GM12878 (cell line): ENCODE results near the gene AK4. TPM values are rescaled to one million over a fixed set of nuclear protein-coding genes. Genes with fewer than 3 reads are reported as not detected.

Experiments used
- ATAC-seq: fragments of 200-7000 bp; cut with Tn5 transposase; 3 replicates; pipeline ENCODE4 v1.9.1; 2020; ENCODE audit warnings: mild to moderate bottlenecking, moderate library complexity
- BruUV-seq: library from RNA; stranded (reverse); fragments of 400-500 nt; replicated peaks from 2 replicates; lab custom pipeline; 2021; lab: Mats Ljungman, UMichigan
- CTCF ChIA-PET: fragments of 300-600 bp; sonication (Branson Sonifier 250); formaldehyde crosslinking; extraction: SDS; loops from one replicate; lab custom pipeline; 2021; ENCODE audit warnings: inconsistent platforms; lab: Yijun Ruan, JAX
- POLR2A ChIA-PET: fragments of 350-600 bp; formaldehyde crosslinking; extraction: SDS; loops from one replicate; lab custom pipeline; 2021; ENCODE audit warnings: inconsistent platforms; lab: Charles Lee
- RAD21 ChIA-PET: fragments of 300-600 bp; sonication (Branson Sonifier 250); formaldehyde crosslinking; loops from one replicate; lab custom pipeline; 2023; ENCODE audit warnings: antibody characterized with exemption; ENCODE audit not compliant: unreplicated experiment; lab: Charles Lee
- SMC1A ChIA-PET: fragments of 300-600 bp; sonication (Branson Sonifier 250); formaldehyde crosslinking; loops from one replicate; lab custom pipeline; 2023; ENCODE audit not compliant: unreplicated experiment, uncharacterized antibody; lab: Charles Lee
- DNase-seq: peaks from one replicate; pipeline ENCODE4 v3.0.0-alpha.2; 2011; ENCODE audit warnings: low read depth, low spot score
- FAIRE-seq: peaks from 3 replicates; lab custom pipeline; 2011; peaks lifted over from hg19 to GRCh38; lab: Jason Lieb, UNC
- H2AFZ ChIP-seq: 2 replicates; pipeline ENCODE4 v1.6.0; 2011; ENCODE audit warnings: low read depth, low read length, control low read depth; ENCODE audit not compliant: control insufficient read depth
- H3K27ac ChIP-seq: 2 replicates; pipeline ENCODE4 v1.5.1; 2011; ENCODE audit warnings: control low read depth; ENCODE audit not compliant: control insufficient read depth, insufficient read depth
- H3K27me3 ChIP-seq, 2 experiments: replicated peaks in 1 of 2; 2 replicates each; pipeline versions ENCODE4 v1.6.0 to v1.6.1; 2011; ENCODE audit warnings: low read length in 1 of 2; ENCODE audit not compliant: control insufficient read depth in 2 of 2, insufficient read depth in 2 of 2
- H3K36me3 ChIP-seq, 2 experiments: 2 replicates each; pipeline ENCODE4 v1.5.1; 2011; ENCODE audit warnings: low read length in 1 of 2; ENCODE audit not compliant: control insufficient read depth in 2 of 2, insufficient read depth in 2 of 2
- H3K4me1 ChIP-seq: 2 replicates; pipeline ENCODE4 v1.6.1; 2011; ENCODE audit warnings: mild to moderate bottlenecking, low read length, moderate library complexity, mixed read lengths; ENCODE audit not compliant: control insufficient read depth, insufficient read depth
- H3K4me2 ChIP-seq: 2 replicates; pipeline ENCODE4 v1.6.0; 2011; ENCODE audit warnings: control low read depth; ENCODE audit not compliant: control insufficient read depth, insufficient read depth
- H3K4me3 ChIP-seq: fragments of 200-600 bp; sonication (generic); 2 replicates; pipeline ENCODE4 v1.5.1; 2016
- H3K79me2 ChIP-seq: 2 replicates; pipeline ENCODE4 v1.6.0; 2011; ENCODE audit warnings: low read length; ENCODE audit not compliant: control insufficient read depth, insufficient read depth
- H3K9ac ChIP-seq: 2 replicates; pipeline ENCODE4 v1.8.0; 2011; ENCODE audit warnings: low read length, control low read depth, mixed read lengths; ENCODE audit not compliant: control insufficient read depth, insufficient read depth
- H3K9me3 ChIP-seq: replicated peaks from 3 replicates; pipeline ENCODE4 v1.5.1; 2011; ENCODE audit warnings: mild to moderate bottlenecking, low read length; ENCODE audit not compliant: control insufficient read depth, insufficient read depth
- H4K20me1 ChIP-seq: 2 replicates; pipeline ENCODE4 v1.6.0; 2011; ENCODE audit not compliant: control insufficient read depth, insufficient read depth
- CHD4 ChIP-seq: fragments of 200-600 bp; sonication (generic); IDR thresholded peaks from 2 replicates; pipeline ENCODE4 v1.6.1; 2016; ENCODE audit warnings: mild to moderate bottlenecking
- FOXK2 ChIP-seq: fragments of 450-650 bp; IDR thresholded peaks from 2 replicates; pipeline ENCODE4 v1.6.1; 2017; ENCODE audit warnings: mild to moderate bottlenecking, moderate library complexity
- HDAC2 ChIP-seq: fragments of 200-600 bp; sonication (generic); IDR thresholded peaks from 2 replicates; pipeline ENCODE4 v1.6.1; 2017
- NFXL1 ChIP-seq: fragments of 450-650 bp; IDR thresholded peaks from 2 replicates; pipeline ENCODE4 v1.6.1; 2017; ENCODE audit warnings: antibody characterized with exemption, mild to moderate bottlenecking, borderline replicate concordance
- RELA ChIP-seq: fragments of 450-650 bp; IDR thresholded peaks from 2 replicates; pipeline ENCODE4 v1.8.0; 2014; ENCODE audit warnings: borderline replicate concordance; ENCODE audit not compliant: partially characterized antibody
- SMAD1 ChIP-seq: fragments of 450-650 bp; IDR thresholded peaks from 2 replicates; pipeline ENCODE4 v1.6.1; 2018; ENCODE audit warnings: mild to moderate bottlenecking, low read depth; ENCODE audit not compliant: partially characterized antibody
- SPI1 ChIP-seq: IDR thresholded peaks from 2 replicates; pipeline ENCODE4 v1.6.1; 2011; ENCODE audit warnings: low read depth, mild to moderate bottlenecking, low read length, moderate library complexity, borderline replicate concordance; ENCODE audit not compliant: insufficient read depth
- YBX1 ChIP-seq: fragments of 450-650 bp; IDR thresholded peaks from 2 replicates; pipeline ENCODE4 v1.6.1; 2016; ENCODE audit warnings: antibody characterized with exemption
- ZSCAN29 ChIP-seq: fragments of 450-650 bp; IDR thresholded peaks from 2 replicates; pipeline ENCODE4 v1.6.1; 2017; ENCODE audit warnings: mild to moderate bottlenecking, moderate library complexity
- WGBS: methylation state at CpG from one replicate; pipeline ENCODE4 v1.1.6; 2016; ENCODE audit warnings: low lambda C conversion rate; ENCODE audit not compliant: insufficient replicate concordance, insufficient coverage; ENCODE audit errors: missing lambda C conversion rate; 5-methylcytosine and 5-hydroxymethylcytosine counted together
- in situ Hi-C: fragments of 300-500 bp; cut with MboI; formaldehyde crosslinking; loops from 9 replicates; pipeline ENCODE4 v1.14.3; 2018; ENCODE audit warnings: mixed read lengths
- intact Hi-C: fragments of 100-400 bp; cut with micrococcal nuclease; formaldehyde crosslinking; loops from one replicate; pipeline ENCODE4 v1.14.2; 2022; ENCODE audit not compliant: unreplicated experiment
- polyA plus RNA-seq, 11 experiments: library from polyadenylated mRNA; depleted of rRNA in 4 of 11; unstranded in 6 of 11; stranded (reverse) in 5 of 11; fragments of >200 nt; fragmentation: Nextera tagmentation in 4 of 11; fragmentation: Illumina TruSeq in 1 of 11; extraction: Ambion mirVana in 4 of 11; extraction: Trizol in 1 of 11; gene quantifications; 1 replicate in 1 of 11; 2 replicates in 10 of 11; pipeline versions ENCODE4 v1.2.1 to v1.2.3, GENCODE V29; 2011 to 2016; ENCODE audit warnings: inconsistent platforms in 2 of 11, missing spikeins in 2 of 11, low read depth in 1 of 11
- total RNA-seq, 4 experiments: library from RNA; depleted of rRNA in 3 of 4; stranded (reverse); fragments of >200 nt in 3 of 4; fragmentation: Illumina TruSeq in 1 of 4; extraction: Trizol in 1 of 4; gene quantifications; 2 replicates each; pipeline versions ENCODE4 v1.2.1 to v1.2.3, GENCODE V29; 2013 to 2021
- TF ChIP-seq, protein P1 (sequence below): fragments of 450-650 bp; formaldehyde crosslinking; IDR thresholded peaks from 2 replicates; pipeline ENCODE4 v1.4.0; 2020; ENCODE audit warnings: mild to moderate bottlenecking, moderate library complexity
- TF ChIP-seq, protein P2 (sequence below): fragments of 450-650 bp; IDR thresholded peaks from 2 replicates; pipeline ENCODE4 v1.6.1; 2017; ENCODE audit warnings: mild to moderate bottlenecking, low read depth, inconsistent platforms; ENCODE audit not compliant: poor library complexity, severe bottlenecking

AK4 gene
- total and polyA plus RNA-seq, 10 of the 15 experiments (the other 5 are each of a cell fraction or from before 2014, with no cell fraction given): 23.9 to 161 (median 49.0) TPM

DNA sequence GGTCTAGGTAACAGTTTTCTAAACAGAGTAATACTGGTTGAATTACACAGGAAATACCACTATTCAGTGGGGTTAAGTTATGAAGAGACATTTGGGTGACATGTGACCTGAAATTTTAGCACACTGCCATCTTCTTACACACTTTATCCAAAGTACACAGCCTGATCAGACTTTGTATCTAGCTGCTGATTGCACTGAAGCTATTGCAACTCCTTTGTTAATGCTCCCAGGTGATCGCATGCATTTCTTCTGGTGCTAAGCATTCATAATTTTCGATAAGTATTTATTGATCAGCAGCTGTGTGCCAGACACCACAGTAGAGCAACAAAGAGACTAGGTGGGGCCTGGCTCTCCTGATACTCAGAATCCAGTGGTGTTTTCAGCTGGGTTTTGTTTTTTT is 52.4 kb downstream of the AK4 start (continued):
- TF ChIP-seq, protein P1, sequence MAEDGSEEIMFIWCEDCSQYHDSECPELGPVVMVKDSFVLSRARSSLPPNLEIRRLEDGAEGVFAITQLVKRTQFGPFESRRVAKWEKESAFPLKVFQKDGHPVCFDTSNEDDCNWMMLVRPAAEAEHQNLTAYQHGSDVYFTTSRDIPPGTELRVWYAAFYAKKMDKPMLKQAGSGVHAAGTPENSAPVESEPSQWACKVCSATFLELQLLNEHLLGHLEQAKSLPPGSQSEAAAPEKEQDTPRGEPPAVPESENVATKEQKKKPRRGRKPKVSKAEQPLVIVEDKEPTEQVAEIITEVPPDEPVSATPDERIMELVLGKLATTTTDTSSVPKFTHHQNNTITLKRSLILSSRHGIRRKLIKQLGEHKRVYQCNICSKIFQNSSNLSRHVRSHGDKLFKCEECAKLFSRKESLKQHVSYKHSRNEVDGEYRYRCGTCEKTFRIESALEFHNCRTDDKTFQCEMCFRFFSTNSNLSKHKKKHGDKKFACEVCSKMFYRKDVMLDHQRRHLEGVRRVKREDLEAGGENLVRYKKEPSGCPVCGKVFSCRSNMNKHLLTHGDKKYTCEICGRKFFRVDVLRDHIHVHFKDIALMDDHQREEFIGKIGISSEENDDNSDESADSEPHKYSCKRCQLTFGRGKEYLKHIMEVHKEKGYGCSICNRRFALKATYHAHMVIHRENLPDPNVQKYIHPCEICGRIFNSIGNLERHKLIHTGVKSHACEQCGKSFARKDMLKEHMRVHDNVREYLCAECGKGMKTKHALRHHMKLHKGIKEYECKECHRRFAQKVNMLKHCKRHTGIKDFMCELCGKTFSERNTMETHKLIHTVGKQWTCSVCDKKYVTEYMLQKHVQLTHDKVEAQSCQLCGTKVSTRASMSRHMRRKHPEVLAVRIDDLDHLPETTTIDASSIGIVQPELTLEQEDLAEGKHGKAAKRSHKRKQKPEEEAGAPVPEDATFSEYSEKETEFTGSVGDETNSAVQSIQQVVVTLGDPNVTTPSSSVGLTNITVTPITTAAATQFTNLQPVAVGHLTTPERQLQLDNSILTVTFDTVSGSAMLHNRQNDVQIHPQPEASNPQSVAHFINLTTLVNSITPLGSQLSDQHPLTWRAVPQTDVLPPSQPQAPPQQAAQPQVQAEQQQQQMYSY (CRISPR knock-in tag): no peak

DNA sequence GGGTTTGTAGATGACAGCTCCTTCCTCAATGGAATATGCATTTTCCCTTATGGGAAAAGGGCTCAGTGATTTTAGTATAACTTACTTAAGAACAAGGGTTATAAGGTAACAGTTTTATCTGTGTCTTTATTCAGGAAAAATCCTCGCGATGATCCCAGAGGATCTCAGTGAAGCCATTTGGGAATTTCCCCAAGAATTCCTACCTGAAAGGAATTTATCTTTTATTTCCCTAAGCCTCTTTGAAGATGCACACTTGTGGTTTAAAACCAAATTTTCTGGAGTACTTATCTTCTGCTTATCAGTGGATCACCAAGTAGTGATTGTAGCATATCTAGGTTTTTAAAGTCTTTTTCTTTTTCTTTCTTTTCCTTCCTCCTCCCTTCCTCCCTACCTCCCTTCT is 58.8 kb downstream of the AK4 start:
- H3K4me1 ChIP-seq: peaks cover 27% of the 10 kb centered on the region
- peak overlapping the region; percentile 35 for H3K27ac ChIP-seq
- peaks cover 34% of the 10 kb centered on the region for H3K79me2 ChIP-seq
- no peak overlapping the region for H2AFZ ChIP-seq
- ATAC-seq (no peak), FAIRE-seq (no peak), DNase-seq (no peak)
- 100% methylated on average over 2 of the region's 2 CpGs for WGBS
- no peaks in the 10 kb centered on the region; a peak in 1 of 4 replicates for H3K36me3 ChIP-seq
- H3K9ac ChIP-seq: no peak overlapping the region
- POLR2A ChIA-PET: interaction anchor here (0.8 to 1.2 kb wide), 2 partner anchors 21 to 59 kb away, joined by 3 read pairs; partner anchors contain the start of gene AK4
- peak overlapping the region; percentile 46; the same call in 1 of the 2 replicates for H3K4me2 ChIP-seq
- SMC1A ChIA-PET: interaction anchor here (0.6 to 4.0 kb wide), 5 partner anchors 15 to 281 kb away, joined by 3 to 35 read pairs (median 3); no protein-coding TSS in a partner anchor
- H4K20me1 ChIP-seq: peaks cover 3% of the 10 kb centered on the region; the same call in 1 of the 2 replicates
- 0 out of 2 replicates have a peak overlapping the region, but pooled peaks have one; percentile 30 for H3K4me3 ChIP-seq
- BruUV-seq: no TSS peak
- no peaks in the 10 kb centered on the region for H3K9me3 ChIP-seq
- in situ Hi-C loops (loop anchor here (25.0 kb wide), 1 partner anchor 145 kb away; no protein-coding TSS in a partner anchor), intact Hi-C loops (no loop called here)
- RAD21 ChIA-PET: interaction anchor here (0.6 to 1.6 kb wide), 5 partner anchors 9 to 712 kb away, joined by 3 read pairs; partner anchors contain the start of gene AK4
- no peaks in the 10 kb centered on the region for H3K27me3 ChIP-seq
- CTCF ChIA-PET: interaction anchor here (0.6 to 5.7 kb wide), 6 partner anchors 10 to 1614 kb away, joined by 3 to 63 read pairs (median 4); no protein-coding TSS in a partner anchor
- TF ChIP-seq SPI1 (no peak), YBX1 (no peak), HDAC2 (no peak), CHD4 (no peak), RELA (no peak), FOXK2 (no peak), SMAD1 (no peak), NFXL1 (no peak), ZSCAN29 (no peak)
- TF ChIP-seq, protein P1 (CRISPR knock-in tag): no peak
- TF ChIP-seq, protein P2, sequence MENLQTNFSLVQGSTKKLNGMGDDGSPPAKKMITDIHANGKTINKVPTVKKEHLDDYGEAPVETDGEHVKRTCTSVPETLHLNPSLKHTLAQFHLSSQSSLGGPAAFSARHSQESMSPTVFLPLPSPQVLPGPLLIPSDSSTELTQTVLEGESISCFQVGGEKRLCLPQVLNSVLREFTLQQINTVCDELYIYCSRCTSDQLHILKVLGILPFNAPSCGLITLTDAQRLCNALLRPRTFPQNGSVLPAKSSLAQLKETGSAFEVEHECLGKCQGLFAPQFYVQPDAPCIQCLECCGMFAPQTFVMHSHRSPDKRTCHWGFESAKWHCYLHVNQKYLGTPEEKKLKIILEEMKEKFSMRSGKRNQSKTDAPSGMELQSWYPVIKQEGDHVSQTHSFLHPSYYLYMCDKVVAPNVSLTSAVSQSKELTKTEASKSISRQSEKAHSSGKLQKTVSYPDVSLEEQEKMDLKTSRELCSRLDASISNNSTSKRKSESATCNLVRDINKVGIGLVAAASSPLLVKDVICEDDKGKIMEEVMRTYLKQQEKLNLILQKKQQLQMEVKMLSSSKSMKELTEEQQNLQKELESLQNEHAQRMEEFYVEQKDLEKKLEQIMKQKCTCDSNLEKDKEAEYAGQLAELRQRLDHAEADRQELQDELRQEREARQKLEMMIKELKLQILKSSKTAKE: no peak
